Right ventricle myocardium superior (tissue), 1 donor: Measurements from ENCODE around the gene SNTG2. TPM values are rescaled to one million over a fixed set of nuclear protein-coding genes. Genes with fewer than 3 reads are reported as not detected.

Source experiments
- ATAC-seq: fragments of 200-7000 bp; cut with Tn5 transposase; one replicate; pipeline ENCODE4 v1.9.1; 2020; ENCODE audit warnings: mild to moderate bottlenecking; ENCODE audit not compliant: poor library complexity
- DNase-seq: peaks from one replicate; pipeline ENCODE4 v3.0.0-alpha.2; 2020
- intact Hi-C: fragments of 100-400 bp; cut with DNase I; formaldehyde crosslinking; loops from one replicate; pipeline ENCODE4 v1.11.2; 2022
- total RNA-seq: library from RNA; stranded (reverse); fragmentation: NEBNext Ultra II Directional; extraction: Animal tissue kit (Norgen Biotek cat#: 25700); gene quantifications from one replicate; pipeline ENCODE4 v1.2.1, GENCODE V29; 2021
- donor health status: DM: no; HTN: yes; CAD: no; lungs with severe emphysema.

The SNTG2 gene
- total RNA-seq, 1 donor from 2014 or later = 0.73 TPM

DNA sequence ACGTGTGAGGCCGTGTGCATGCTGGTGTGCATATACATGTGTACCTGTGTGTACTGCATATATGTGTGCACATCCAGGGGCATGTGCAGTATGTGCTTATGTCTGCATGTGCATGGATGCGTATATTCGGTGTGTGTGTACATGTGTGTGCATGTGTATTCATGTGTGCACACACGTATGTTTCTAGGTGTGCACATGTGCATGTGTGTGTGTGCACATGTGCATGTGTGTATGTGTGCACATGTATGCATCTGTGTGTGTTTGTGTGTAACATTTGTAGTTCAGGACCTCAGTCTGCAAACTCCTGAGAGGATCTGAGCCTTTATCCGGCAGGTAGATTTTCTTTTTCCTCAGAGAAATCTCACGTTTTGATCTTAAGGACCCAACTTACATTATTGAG is 201.7 kb downstream of the SNTG2 start:
- intact Hi-C loops = no loop called here
- DNase-seq (no peak), ATAC-seq (no peak)

DNA sequence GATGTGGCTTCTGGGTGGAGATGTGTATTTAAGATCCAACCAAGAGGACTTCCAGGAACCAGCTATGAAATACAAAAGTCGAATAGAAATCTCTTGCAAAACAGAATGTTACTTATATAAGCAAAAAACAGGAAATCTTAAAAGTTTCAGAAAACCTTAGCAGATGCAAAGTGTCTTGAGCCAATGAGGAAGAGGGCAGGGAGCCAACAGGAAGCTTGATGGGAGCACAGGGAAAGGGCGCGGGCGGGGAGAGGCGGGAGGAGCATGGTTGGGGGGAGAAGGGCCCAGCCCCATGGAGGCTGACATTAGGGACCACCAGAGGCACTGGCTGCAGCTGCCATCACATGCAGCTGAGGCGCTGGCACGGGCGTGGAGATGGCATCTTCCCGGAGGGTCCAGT is 203.3 kb downstream of the SNTG2 start:
- DNase-seq = peak; percentile 78
- peak; percentile 60 for ATAC-seq
- intact Hi-C loops = no loop called here

DNA sequence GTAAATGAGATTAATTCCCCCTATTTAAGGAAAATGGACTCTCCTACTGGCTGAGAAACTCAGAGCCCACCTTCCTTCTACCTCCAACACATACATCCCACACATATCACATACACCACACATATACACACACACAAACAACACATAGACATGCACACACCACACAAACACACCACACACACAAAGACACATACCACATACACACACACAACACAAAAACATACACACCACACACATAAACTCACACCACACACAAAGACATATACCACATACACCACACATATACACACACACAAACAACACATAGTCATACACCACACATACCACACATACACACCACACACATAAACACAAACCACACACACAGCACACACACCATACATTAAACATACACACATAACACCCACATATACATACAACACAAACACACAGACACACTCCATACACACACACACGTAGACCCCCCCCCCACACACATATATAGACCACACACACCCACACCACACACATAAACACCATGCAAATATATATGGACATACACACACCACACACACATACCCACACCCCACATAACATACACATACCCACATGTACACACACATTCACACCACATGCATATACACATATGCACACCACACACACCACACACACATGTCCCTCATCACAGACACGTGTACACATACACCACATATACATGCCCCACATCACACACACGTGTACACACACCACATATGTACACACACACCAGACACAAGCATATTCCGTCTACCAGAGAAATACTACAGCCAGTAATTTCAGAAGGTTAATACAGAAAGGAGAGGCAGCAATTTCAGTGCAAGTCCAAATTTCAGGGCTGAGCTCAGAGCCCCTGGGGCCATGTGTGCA is 204.3 kb downstream of the SNTG2 start:
- DNase-seq (no peak), ATAC-seq (no peak)
- intact Hi-C loops = no loop called here

DNA sequence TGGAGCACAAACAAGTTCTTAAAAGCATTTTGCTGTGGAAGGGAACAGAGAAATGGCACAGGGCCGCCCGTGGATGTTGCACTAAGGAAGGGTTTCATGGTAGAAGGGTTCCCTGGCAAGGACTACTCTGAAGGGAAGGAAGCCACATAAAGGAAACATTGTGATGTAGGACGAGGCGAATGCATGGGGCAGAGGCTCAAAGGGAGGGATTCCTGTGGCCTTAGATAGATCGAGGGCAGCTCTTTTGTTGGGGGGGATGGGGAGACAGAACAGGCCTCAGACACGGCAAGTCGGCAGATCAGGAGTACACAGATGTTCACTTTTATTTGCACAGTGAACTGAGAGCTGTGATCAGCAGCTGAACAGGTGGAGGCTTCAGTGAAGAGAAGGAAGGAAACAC is 205.4 kb downstream of the SNTG2 start:
- intact Hi-C loops = no loop called here
- DNase-seq (no peak), ATAC-seq (no peak)

DNA sequence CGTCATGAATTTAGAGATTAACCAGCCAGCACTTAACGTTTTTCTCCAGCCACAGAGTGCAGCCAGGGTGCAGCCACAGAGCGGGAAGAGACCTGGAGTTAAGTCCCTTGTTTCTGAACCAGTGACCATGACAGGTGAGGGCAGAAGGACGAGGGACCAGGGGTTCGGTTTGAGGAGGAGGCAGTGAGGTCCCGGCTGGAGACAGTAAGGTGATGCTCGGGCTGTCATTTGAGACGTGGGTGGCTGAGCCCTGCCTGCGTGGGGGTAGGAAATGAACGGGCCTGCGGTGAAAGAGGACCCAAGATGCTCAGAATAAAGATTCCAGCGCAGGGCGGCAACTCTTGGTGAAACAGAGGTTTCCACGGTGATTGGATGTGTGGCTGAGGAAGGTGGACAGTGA is 205.9 kb downstream of the SNTG2 start:
- no peak for DNase-seq
- intact Hi-C loops = no loop called here
- no peak for ATAC-seq

DNA sequence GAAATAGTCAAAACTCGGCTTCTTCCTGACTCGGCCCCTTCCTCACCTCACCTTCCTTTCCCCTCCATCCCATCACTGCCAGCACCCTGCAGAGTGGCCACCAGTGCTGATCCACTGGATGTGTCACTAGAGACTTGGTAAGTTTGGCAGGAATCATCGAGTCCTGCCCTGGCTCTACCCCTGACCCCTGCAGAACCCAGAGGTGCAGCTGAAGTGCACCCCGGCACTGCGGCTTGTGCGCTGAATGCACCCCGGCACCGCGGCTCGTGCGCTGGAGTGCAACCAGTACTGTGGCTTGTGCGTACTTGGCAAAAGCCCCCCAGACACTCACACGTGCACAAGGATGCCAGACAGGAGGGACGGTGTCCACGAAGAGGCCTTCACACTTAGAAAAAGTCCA is 206.5 kb downstream of the SNTG2 start:
- intact Hi-C loops = no loop called here
- ATAC-seq (no peak), DNase-seq (no peak)

DNA sequence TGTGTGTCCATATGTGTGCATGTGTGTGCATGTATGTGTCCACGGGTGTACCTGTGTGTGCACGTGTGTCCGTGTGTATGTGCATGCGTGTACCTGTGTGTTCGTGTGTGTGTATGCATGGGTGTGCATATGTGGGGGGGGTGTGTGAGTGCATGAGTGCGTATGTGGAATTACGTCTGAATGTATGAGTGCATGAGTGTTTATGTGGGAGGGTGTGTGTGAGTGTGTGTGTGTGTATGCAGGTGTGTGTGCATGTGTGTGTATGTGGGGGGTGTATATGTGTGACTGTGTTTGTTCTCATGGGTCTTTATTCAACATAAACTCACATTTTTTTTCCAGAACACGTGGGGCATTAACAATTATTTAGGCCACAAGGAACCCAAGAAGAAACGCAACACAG is 208.4 kb downstream of the SNTG2 start:
- intact Hi-C loops = no loop called here
- no peak for DNase-seq
- ATAC-seq = no peak

DNA sequence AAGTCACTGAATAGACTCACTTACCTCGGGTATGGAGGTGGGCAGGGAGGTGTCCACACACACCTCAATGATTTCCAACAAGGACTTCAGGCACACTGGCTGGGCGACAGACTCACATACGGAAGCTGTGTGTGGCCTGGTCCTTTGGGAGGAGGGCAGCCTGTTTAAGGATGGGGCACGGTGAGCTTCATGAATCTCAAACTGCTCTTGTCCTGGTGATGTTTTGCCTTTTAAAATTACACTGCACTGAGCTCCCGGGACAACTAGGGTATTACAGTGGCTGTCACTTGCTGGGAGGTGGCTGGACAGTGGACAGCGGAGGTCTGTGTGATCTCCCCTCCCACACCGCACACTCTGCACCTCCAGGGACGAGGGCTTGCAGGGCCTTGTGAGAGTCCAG is 211.6 kb downstream of the SNTG2 start:
- ATAC-seq (no peak), DNase-seq (no peak)
- intact Hi-C loops = no loop called here

DNA sequence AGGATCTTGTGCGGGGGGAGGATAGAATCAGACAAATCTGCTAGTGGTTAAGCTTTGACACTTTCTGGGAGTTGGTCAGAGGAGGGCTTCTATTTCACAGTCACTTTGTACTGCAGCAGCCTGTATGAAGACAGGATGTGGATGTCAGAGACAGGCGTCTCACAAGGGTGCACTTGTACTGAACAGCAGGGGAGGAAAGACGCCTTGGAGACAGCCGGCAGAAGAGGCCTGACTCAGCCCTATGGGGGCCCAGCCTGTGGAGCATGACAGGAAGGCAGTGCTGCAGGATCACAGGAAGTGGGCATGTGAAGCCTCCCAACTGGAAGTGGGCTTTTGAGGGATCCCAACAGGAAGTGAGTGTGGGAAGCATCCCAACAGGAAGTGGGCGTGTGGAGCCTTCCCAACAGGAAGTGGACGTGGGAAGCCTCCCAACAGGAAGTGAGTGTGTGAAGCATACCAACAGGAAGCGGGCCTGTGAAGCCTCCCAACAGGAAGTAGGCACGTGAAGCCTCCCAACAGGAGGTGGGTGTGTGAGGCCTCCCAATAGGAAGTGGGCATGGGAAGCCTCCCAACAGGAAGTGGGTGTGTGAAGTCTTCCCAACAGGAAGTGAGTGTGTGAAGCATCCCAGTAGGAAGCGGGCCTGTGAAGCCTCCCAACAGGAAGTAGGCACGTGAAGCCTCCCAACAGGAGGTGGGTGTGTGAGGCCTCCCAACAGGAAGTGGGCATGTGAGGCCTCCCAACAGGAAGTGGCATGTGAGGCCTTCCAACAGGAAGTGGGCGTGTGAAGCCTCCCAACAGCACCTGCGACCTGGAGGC is 212.3 kb downstream of the SNTG2 start:
- DNase-seq (no peak), ATAC-seq (peak; percentile 15)
- intact Hi-C loops = no loop called here

DNA sequence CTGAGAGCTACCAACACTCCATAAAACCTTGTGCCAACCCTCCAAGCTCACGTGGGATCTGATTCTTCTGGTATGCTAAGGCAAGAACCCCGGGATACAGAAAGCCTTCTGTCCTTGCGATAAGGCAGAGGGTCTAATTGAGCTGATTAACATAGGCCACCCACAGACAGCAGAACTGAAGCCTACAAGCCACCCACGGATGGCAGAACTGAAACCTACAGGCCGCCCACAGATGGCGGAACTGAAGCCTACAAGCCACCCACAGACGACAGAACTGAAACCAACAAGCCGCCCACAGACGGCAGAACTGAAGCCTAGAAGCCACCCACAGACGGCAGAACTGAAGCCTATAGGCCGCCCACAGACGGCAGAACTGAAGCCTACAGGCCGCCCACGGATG is 216.3 kb downstream of the SNTG2 start:
- ATAC-seq (no peak), DNase-seq (no peak)
- intact Hi-C loops = no loop called here

DNA sequence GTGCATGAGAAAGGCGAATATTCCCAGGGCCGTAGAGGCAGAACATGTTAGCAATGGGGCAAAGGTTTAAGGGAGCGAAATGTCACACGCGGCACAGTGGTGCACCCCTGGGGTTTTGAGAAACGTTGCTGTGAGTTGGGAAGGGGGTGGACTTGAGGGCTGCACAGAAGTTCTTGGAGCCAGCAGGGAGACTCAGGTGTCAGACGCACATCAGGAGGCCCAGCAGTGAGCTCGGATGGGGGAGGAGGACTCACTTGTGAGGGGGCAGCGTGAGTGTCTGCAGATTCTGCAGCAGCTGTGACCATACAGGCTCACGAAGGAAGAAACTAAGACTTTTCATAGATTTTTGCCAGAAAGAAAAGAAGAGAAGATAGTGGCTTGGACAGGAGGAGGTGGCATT is 218.2 kb downstream of the SNTG2 start:
- intact Hi-C loops = no loop called here
- ATAC-seq (no peak), DNase-seq (no peak)

DNA sequence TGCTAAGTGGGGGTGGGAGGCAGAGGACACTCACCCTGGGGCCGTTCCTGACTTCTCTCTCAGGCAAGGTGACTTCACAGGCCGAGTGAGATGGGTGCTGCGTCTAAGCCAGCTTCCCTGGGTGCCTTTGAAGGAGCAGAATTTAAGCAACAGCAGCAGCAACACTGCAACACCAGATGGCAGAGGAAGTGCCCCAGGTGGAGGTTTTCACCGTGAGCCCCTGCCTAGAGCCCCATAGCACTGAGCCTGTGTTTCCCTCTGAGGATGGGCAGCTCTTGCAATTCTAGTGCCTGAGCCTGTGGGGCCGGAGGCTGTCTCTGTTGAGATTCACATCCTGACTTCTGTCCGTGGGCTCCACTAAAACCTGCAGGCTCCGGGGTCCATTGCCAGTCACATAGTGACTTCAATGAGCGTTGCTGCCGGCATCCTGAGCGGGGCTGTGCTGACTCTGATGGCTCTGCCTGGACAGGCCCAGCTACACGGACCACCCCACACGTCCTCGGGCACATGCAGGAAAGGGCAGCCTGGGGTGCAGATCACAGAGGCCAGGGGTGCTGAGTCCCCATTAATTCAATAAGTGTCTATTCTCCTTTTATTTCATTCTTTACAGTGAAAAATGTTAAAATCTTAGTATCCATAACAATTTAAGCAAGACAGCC is 218.8 kb downstream of the SNTG2 start:
- ATAC-seq (no peak), DNase-seq (no peak)
- intact Hi-C loops = no loop called here

DNA sequence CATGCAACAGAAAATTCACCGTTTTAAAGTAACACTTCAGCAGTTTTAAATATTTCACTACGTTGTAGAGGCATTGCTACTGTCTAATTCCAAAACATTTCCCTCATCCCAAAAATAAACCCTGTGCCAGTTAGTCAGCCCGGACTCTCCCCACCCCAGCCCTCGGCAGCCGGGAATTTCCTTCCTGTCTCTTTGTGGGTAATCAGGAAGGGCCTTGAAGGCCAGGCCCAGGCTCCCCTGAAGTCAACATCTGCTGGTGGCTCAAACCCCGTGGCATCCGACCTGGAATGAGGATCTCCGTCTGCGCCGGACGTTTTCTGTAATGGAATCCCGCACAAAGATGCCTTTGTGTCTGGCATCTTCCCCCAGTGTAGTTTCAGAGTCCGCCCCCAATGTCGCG is 219.6 kb downstream of the SNTG2 start:
- intact Hi-C loops = no loop called here
- ATAC-seq (no peak), DNase-seq (no peak)

DNA sequence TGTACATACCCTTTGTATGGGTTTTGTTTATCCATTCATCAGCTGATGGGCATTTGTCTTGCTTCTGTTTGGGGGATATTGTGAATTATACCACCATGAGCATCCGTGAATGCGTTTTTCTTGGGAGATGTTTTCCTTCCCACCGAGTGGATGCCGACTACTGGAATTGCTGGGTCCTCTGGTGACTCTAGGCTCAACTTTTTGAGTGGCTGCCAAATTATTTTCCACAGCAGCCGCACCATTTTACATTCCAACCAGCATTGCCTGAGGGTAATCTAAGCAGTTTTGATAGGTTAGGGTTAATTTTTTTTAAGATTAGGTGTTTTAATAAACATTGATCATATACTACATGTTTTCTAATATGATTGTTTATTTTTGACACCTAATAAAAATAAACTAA is 220.1 kb downstream of the SNTG2 start:
- no peak for ATAC-seq
- DNase-seq = no peak
- intact Hi-C loops = no loop called here

DNA sequence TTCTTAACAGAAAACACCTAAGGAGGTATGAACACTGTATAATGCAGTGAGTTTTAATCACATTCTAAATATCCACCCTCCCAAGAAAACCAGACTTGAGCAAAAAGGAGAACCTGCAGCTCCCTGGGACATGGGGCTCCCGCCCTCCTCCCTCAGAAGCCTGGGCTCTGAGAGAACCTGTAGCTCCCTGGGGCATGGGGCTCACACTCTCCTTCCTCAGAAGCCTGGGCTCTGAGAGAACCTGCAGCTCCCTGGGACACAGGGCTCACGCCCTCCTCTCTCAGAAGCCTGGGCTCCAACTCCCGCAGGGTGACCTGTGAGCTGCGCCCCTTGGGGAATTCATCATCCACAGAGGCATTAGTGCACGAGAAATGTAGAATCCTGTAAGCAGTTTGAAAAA is 222.9 kb downstream of the SNTG2 start:
- ATAC-seq (no peak), DNase-seq (no peak)
- intact Hi-C loops = no loop called here

DNA sequence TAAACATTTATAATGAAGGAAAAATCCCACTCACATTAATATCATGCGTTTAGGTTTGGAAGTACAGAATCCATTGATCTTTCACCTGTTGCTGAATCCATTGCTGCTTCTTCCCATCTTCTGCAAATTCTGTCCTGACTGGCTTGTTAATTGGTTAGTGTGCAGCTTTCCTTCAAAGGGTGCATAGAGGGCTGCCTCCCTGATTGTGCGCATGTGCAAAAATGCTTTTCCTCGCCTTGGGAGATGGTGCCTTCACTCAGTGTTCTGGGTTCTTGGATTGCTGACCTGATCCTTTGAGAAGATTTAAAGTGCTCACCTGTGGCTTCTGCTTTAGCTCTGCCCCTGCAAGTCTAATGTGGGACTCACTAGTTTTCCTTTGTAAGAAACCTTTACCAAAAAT is 231.2 kb downstream of the SNTG2 start:
- ATAC-seq (no peak), DNase-seq (no peak)
- intact Hi-C loops = no loop called here

DNA sequence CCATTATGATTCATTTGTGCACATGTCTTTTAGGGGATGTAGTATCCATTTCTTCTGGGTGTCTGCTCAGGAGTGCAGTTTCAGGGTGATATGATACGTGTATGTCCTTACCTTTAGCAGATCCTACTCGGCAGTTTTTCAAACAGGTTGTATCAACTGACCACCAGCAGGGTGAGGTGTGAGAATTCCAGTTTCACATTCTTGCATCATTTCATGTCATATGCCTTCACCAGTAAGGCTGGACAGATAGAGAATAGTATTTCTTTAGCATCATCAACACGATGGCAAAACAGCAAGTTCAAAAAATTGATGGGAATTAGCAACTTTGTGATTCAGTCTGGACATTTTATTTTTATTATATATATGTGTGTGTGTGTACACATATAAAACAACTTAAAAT is 232.7 kb downstream of the SNTG2 start:
- no peak for DNase-seq
- intact Hi-C loops = no loop called here
- ATAC-seq = no peak

DNA sequence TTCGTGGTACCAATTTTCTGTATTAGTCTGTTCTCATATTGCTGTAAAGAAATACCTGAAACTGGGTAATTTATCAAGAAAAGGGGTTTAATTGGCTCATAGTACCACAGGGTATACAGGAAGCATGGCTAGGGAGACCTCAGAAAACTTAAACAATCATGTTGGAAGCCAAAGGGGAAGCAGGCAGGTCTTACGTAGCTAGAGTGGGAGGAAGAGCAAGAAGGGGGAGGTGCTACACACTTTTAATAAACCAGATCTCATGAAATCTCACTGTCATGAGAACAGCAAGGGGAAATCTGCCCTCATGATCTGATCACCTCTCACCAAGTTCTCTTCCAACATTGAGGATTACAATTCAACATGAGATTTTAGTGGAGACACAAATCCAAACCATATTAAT is 235.8 kb downstream of the SNTG2 start:
- intact Hi-C loops = no loop called here
- DNase-seq = no peak

DNA sequence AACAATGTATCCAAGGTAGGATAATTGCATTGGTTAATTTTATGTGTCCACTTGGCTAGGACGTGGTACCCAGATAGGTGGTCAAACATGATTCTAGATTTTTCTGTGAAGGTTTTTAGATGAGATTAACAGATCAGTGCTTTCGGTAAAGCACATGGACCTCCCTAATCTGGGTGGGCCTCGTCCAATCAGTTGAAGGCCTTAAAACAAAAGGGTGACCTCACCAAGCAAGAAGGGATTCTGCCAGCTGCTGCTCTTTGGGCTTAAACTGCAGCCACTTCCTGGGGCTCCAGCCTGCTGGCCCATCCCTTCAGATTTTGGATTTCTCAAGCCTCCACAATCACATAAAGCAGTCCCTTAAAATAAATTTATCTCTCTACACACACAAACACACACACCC is 236.5 kb downstream of the SNTG2 start:
- intact Hi-C loops = no loop called here
- no peak for DNase-seq
- ATAC-seq = no peak

More for the DNA sequence above, 235.8 kb downstream of the SNTG2 start:
- ATAC-seq = no peak

DNA sequence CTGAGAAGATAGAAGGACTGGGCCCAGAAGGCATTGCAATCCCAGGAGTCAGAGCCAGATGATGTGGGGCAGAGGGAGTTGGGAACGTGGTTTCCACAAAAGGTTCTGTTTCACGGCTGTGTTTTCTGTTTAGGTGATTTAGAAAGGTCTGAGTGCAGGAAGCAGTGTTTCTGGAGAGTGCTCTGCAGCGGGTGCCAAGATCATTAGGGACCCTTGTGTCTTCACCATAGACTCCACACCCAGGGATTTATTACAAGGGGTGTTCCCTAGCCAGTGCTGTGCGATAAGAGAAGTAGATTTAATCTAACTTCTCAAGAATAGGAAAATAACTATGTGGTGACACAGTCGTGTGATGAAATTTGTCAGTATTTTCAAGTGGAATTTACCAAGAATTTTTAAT is 241.5 kb downstream of the SNTG2 start:
- DNase-seq = no peak
- intact Hi-C loops = no loop called here
- no peak for ATAC-seq
